Measurements from ENCODE around the gene SEMA3A.

The SEMA3A gene

DNA sequence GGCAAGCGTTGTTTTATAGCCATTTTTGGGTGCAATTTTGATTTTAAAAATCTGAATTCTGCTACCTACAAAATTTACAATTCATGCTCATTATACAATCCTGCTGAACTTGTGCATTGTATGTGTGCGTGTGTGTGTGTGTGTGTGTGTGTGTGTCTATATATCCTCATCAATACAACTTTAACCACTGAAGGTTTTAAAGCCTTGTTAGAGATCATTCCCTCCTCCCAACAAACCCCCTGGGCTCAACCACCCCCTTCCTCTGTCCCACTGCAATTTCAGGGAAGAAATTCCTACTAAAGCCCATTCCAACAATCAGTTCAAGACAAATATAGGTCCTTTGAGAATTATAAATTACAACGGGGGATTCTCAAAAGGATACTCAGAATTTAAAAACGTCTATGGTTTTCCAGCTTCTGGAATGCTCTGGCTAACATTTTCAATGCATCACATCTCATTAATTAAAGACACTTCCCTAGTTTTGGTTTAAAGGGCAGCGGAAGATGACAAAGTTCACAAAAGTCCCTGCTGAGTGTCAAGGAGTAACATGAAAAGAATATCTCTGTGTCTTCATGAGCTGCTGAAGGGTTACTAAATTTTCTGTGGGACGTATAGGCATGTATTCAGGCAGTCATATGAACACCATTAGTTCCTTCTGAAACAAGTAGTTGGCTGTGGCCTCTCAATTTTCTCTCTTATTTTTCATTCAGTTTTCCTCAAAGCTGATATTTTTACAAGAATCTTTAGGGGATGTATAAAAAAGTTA is 889 bp upstream of the SEMA3A start:
- no peak for DNase-seq

DNA sequence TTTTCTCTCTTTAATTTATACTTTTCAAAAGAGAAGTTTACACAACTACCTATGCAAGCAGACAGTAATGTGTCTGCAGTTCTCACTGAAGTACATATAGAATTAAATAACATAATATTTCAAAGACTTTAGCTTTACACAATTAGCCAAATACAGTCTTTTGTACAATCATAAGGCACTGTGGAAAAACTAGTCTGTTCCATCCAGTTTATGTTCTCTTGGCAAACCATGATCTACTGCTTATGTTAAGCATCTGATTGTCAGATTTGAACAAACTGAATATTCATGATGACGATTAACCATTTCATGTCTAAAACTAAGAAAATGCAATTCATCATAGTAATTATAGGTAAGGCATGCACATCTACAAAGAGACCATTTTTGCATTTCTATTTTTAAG is 842 bp downstream of the SEMA3A start:
- DNase-seq = no peak

DNA sequence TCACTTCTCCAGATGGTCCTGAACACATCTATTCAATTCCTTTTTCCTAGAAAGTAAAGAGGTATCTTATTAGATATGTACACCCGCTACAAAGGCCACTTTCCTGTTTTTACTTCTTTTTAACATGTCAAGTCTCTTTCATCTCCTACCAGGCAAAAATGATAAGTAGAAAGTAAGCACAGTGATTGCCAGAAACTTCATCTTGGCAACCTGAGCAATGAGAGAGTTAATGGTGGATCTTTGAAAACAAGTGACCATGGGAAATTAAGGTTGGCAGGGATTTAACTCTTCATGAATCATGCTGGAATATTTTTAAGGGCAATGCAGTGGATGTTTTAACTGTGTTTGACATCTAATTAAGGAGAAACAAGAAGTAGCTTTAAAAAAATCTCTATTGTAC is 2.7 kb downstream of the SEMA3A start:
- DNase-seq = no peak

DNA sequence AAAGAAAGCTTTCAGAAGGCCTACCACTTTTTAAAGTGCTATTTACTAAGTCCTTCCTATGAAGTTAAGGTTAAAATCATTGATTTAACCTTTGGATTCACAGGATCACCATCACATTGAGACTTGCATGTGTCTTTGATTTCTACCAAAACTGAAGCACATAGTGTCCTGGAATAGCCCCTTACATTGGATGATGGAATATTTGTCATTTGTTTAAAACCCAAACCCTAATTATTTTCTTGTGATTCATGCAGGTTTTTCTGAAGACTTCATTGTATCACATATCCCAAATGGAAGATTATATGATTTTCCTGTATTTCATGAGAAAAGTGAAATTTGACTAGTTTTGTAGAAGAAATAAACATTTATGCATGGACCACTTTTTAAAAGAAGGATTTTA is 3.3 kb downstream of the SEMA3A start:
- DNase-seq = no peak

DNA sequence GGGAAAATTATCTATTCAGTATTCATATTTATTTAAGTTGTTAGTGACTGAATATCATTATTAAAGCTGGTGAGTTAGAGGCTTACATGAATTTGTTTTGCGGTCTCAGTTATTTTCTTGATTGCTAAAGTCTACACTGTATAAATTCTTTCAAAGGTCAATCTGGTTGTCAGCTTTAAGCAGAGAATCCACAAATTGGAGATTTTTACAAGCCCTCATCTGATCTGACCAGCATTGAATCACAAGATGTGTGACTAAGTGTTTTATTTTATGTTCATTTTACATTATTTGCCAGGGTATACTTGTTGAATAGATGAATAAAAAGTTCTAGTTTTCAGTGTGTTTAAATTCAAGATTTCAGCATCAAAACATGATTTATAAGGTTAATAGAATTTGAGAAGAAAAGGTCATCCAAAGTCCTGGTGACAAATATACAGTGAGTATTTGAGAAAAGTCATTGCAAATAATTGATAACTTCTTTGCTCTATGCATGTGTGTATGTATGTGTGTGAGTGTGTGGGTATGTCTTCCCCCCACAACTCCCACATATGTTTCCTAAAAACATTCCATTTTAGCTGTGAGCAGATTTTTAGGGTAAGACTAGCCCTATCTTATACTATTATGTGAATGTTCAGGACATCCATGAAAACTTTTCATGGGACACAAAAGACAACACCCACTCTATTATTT is 4.4 kb downstream of the SEMA3A start:
- DNase-seq = no peak

DNA sequence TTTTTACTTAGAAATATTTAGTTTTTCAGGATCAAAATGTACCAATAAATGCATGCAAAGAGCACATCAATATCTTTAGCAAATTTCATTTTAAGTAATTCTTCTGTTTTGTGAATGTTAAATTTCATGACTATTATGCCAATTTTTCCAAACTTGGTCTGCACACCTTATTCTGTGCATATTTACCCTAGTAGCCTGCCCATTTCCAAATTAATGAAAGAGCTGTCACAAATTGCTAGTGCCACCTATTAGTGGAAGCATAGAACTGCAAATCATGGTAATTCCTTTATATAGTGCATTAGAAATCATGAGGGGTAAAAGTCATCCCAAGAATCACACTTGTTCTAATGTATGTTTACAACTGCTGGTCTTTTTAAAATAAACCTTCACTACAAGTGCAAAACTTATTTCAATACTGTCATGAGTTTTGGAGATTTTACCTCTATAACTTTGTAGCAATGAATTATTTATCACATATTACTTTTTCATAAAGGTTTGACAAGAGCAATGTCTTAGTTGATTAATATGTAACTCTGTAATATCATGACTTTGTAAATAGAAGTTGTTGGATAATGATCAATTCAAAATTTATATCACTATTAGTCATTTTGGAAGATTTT is 5.7 kb downstream of the SEMA3A start:
- DNase-seq = no peak

DNA sequence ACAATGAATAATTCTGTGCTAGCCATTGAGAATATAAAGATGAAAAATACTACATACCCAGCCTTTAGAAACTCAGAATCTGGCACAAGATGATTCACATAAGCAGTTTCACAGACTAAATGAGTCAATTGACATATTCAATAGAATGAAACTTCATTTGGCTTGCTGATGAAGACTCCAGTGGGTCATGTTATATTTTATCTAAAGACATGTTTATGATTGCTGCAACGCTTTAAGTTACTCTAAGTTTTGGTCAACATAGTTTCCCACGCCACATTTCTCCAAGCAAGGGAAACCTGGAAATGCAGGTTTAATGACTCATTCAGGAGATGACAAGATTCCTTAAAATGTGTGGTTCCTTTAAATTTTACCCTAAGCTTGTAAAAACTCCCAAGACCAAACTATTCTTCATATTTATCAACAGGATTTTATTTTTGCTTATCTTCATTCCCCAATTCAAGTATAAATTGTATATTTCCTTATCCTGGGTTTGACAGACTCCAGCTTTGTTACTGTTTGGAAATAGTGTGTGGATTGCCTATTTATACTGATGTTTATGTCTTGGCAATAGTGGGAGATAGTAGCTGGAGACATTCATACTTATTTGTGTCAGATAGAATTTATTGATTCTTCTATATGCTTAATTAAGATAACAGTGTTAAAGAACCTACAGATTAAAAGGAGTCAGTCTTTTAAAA is 6.6 kb downstream of the SEMA3A start:
- DNase-seq = no peak

DNA sequence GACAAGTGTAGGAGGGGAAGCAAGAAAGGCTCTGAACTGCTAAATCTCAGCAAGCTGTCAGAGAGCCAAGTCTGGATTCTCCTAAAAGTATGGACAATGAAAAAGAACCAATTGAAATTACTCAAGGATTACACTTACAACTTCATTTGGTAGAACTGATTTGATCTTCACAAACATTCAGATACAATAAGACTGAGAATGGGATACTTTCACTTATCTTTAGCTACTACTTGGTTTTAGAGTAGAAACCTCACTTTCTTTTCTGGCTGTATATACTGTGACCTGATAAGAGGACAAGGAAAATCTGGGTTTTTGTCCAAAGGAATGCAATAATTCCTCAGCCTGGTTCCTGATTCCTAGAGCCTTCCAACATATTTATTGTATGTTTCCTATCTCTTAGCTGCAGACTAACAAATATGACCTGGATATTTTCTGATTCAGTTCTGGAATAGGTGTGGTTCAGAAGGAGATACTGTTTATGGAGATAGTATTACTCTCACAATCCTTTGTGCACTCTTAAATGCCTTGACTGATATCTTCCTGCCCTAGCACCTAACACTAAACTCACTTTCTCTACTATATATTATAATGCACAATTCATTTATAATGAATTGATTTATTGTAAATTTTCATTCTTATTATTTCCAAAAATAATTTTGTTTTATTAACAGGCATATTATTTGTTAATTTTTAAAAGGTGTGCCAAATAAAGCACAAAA is 7.3 kb downstream of the SEMA3A start:
- DNase-seq = no peak

DNA sequence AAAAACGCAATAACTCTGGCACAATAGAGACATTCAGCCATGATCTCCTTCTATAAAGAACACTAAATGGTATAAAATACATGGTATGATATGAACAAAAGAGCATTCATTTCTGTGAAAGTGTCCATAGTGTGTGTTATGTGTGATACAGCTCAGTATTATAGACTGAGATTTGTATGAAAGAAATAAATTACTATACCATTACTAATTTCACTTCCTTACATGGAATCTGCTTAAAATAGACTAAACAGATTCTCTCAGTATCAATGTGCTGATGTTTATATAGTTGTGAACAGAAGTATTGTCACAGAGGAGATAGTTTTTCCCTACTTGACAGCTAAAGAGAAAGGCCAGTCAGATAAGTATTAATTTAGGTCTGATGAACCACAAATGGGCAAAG is 10.8 kb downstream of the SEMA3A start:
- no peak for DNase-seq

DNA sequence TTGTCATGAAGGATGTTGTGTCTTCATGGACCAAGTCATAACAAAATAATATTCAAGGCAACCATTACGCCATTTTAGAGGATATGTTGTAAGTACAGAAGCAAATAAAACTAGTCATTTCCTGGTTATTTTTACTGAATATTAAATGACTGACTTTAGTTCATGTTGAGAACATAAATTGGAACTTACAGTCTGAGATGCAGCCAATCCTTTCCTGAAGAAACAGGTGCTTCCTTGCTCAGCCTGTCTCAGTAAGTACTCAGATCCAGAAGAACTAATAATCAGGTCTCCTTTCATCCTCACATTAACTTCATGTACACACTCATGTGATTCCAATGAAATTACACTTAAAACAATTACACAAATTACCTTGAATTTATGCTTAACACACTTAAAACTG is 12.3 kb downstream of the SEMA3A start:
- DNase-seq = no peak

DNA sequence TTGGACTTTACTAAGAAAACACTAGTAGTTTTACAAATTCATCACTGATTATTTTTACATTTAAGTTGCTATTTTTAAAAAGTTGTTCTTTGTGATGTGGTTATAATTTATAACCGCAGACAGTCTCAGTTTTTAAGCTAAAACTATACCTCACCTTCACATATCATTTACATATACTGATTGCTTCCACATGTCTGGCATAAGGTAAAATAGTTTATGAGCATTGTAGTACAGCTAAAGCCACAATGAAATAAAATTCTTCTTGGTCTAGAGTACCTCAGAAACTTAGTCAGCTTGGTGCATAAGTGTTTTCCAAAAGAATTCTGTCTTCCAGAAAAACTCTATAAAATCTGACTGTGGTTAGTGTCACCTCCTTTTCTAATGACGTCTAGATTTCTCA is 13.0 kb downstream of the SEMA3A start:
- no peak for DNase-seq

DNA sequence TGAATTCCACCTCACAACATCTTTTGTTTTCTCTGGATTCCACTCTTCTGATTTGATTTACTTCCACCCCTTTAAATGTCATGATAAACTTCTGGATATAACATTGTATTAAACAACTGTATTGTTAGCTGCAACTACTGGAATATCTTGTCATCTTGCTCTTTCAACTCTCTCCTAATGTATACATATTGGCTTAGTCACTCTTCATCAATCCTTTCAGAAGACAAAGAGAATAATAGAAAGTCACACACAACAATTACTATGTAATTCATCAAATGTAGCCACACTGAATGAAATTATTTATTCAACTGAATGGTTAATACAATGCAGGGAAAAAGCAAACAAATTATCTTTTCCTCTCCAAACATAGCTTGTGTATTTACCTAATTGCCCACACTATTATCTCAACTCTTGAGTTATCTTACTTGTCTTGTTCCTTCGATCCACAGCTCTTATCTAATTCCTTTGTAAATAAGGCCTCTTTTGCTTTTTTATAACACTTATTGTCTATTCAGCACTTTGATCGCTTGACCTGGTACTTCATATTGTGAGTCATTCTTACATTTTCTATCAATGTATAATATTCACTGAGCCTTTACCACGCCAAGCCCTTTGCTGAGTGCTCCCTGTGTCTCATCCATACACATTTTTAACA is 16.7 kb downstream of the SEMA3A start:
- no peak for DNase-seq

DNA sequence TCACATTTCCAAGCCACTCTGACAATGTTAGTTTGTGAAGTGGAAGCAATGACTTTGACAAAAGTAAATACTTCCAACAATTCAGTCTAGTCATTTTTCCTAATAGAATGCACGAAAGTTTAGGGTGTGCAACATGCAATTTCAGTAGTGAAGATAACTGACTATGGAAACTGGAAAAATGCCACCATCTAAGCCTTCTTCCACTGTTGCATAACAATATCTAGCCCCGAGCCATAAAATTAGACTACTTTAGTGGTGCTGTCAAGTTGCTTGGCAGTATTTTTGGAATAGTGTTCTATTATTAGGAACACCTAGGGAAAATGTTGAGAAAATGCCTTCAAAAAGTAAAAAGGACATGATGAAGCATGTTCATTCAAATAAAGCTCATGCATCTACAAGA is 17.9 kb downstream of the SEMA3A start:
- DNase-seq = no peak

DNA sequence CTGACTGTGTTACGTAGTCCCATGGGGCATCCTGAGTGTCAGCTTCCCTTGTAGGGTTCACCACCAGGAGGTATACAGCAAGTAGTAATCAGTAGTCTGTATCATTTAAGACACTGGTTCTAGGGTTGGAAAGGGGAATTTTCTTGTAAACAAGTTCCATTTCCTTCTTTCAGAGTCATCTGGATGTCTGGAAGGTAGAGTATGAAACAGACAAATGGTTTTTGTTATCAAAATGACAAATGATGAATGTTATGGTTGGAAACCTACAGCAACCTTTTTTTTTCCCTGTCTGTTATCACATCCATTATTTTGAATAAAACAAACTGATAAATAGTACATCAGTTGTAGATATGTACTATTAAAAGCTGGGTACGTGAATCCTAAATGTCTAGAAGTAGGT is 19.1 kb downstream of the SEMA3A start:
- no peak for DNase-seq

DNA sequence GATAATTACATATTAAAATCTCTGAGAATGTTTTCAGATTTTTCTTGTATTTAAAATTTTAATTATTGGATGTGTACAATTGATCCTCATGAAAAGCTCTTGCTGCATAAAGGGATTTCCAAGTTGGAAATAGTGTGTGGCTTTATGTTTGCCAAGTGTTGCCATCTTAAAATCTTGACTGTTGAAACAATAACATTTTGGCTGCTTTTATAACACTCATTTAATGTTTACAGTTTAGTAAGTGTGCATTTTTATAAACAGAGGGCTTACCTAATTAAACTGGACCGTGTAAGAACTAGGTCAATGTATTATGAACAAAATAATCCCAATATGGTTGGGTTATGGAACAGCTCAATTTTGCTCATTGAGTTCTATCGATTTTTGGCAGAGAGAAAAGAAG is 23.9 kb downstream of the SEMA3A start:
- no peak for DNase-seq

DNA sequence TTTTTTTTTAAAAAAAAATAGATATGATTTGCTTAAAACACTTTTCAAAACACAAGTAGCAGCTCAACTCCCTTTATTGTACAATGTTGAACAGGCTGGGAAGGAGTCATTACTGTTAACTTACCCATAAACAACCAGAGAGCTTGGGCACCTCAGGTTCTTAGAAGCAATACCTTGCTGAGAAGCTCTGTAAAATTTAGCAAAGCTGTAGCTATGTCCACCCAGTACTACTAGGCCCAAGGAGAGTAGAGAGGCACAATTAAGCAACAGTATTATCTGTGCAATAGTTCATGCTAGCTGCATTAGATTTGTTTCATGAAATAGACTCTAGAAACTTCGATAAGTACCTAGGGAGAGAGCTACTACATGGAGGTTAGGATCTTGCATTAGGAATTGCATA is 32.0 kb downstream of the SEMA3A start:
- no peak for DNase-seq

DNA sequence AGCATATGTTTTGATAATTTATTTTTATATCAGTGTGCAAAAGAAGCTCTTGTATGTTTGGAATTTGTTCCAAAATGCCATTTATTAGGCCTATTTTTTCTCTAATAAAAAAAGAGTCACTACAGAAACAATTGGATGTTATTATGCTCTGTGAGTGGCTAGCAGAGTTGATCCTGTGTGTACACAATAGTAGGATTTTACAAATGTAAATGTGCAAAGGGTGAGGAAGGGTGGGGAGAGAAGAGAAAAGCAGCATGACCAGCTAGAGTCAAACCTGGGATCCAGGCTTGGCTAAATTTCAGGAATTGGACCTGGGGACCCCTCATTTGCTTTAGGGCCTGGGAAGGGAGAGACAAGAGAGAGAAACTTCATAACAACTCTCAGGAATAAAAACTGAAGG is 32.5 kb downstream of the SEMA3A start:
- no peak for DNase-seq

DNA sequence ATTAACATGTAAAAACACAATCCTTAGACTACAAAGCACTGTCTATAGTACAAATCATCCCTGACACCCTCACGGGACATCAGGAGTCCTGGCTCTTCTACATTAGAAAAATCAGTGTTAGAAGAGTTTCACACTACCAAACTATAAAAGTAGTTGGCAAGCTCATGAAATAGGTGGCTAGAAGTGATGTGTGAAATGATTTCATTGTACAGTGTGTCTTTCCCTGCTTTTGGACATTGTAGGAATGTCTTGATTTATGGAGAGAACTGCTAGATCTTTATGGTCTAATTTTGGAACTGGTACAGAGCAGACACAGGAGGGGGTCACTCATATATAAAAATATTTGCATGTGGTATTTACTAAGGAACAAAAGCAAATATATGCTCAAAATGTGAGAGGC is 33.2 kb downstream of the SEMA3A start:
- no peak for DNase-seq

DNA sequence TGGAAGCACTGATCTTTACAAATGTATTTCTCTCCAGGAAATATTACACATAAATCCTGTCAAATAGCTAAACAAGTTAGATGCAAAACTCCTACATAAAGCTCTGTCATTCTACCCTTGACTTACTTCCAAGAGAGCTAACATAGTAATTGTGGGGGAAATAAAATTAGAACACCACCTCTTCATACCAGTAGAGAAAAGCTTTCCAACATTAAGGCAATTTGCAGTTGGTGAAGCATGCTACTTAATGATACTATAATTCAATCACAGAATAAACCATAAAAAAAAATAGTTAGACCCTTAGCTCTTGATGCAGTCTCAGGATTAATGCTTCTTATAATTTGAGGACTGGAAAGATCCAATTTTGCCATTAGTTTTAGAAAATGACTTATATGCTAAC is 35.2 kb downstream of the SEMA3A start:
- DNase-seq = no peak

DNA sequence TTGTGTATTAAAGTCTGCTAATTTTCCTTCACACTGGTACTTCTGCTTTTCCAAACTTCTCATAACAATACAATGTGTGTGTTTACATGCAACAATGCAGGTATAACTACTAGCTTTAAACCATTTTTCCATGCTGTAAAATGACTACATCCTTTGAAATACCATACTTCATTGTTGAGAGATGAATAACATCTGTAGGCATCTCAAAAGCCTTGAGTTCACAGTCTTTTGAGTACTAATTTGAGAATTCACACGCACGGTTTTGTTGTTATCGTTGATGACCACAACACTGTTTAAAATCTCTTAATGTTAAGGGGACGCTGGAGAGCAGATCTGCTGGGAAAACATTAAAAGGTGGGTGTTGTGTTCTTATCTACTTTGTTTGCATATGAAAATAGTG is 37.4 kb downstream of the SEMA3A start:
- DNase-seq = no peak

DNA sequence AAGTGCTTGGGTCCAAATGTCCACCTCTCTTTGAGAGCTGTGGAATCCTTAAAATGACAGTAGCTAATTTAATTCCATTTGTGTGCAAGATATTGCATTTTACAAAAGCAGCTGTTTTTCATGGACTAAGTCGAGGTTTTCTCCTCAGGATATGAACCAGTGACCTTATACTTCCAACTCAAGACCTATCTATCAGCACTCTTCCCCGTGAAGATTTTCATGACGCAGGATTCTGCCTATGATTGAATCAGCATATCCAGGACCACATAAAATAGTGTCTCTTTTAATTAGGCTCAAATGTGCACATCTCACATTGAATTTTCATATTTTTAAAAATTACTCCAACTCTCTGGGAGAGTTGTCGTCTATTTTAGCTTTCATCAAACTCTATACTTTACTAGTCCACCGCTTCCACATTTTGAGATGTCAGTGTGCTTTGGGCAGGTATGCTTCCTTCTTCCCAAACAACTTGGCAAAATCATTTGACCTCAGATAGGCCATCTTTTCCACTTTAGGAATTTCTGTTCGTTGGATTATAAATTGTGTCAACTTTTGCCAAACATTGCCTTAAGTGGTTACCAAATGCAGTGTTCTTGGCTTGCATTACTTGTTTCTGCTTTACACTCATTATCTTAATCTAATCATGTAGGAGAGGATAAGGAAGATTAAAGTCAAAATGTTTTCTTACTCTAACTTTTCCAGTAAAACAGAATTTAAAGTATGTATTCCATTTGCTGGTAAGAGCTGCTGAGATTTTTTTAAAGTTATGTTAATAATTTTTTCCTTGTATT is 39.4 kb downstream of the SEMA3A start:
- no peak for DNase-seq

DNA sequence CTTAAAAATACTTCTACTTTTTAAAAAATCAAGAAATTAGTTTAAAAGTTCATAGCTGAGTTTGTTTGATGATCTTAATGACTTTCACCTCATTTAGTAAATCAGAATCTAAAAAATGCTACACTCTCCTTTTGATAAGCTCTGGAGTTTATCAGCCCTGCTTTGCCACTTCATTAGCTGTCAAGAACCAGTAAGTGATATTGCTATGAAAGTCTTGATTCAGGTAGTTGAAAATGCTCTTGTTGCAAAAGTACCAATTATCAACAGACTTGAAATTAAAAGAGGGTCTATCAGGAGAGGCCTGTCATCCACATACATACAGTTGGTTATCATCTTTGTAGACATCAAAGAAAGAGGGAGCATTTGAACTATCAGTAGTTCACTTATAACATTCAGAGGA is 41.6 kb downstream of the SEMA3A start:
- no peak for DNase-seq

Data from right hindlimb (tissue), 1 donor.